DMS153 treated with DMSO at 0.1 percent for 48 hours (cell line): ENCODE data around the gene MBOAT2.
A peak's percentile ranks its signal among the peaks of the same experiment; 100 is the strongest.
"Not testable (repeated sequence)": the region's sequence is repeated elsewhere in the genome, so short reads cannot be mapped to it uniquely, and the experiment has no call there.

Source experiments
- DNase-seq: peaks from one replicate; lab custom pipeline; 2025; ENCODE audit not compliant: unreplicated experiment; lab: John Stamatoyannopoulos, UW

The MBOAT2 gene

GRCh38 chr2:8965216-8965969, 38.1 kb downstream of the MBOAT2 start:
- no peak for DNase-seq

DNA sequence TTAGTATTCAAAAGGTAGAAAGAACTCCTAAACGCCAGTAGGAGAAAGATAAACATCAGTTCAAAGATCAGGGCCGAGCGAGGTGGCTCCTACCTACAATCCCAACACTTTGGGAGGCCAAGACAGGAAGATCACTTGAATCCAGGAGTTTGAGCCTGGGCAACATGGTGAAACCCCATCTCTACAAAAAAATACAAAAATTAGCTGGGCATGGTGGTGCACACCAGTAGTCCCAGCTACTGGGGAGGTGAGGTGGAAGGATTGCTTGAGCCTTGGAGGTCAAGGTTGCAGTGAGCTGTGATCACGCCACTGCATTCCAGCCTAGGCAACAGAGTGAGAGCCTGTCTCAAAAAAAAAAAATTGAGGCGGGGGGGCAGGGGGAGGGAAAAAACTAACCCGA, 40.6 kb downstream of the MBOAT2 start:
- no peak for DNase-seq

- DNase-seq = no peak
These were observed 45.9 kb downstream of the MBOAT2 start for GRCh38 chr2:8957628-8958027.

- DNase-seq = no peak
These were observed 46.7 kb downstream of the MBOAT2 start for GRCh38 chr2:8956774-8957173.

GRCh38 chr2:8954990-8955389, 48.5 kb downstream of the MBOAT2 start:
- DNase-seq = no peak

GRCh38 chr2:8953525-8953924, 50.0 kb downstream of the MBOAT2 start:
- DNase-seq = no peak

DNA sequence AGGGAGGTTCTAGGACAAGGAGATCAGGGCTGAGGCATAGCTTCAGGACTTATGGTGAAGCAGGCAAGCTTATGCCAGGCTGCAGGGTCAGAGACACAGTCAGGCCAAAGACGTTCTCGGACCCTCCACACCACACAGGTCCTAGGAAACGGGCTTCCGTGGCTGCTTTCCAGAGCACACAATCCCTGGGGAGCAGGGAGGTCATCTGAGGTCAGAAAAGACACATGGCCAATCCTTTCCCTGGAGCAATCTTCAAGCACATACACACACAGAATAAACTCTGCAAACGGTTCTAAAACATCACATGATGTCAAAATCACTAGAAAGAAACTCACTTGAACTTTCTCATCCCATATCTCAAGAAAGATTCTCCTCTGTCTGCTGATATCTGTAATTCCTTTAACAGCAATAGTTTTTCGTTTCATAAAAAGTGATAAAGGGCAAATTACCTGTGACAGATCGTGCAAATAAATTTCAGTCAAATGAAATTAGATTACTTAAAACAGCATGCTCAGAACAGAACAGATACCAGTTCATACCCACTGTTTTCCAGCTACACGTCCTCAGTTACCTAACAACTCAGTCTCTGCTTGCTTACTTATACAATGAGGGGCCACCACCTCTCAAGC, 63.9 kb downstream of the MBOAT2 start:
- no peak for DNase-seq

DNA sequence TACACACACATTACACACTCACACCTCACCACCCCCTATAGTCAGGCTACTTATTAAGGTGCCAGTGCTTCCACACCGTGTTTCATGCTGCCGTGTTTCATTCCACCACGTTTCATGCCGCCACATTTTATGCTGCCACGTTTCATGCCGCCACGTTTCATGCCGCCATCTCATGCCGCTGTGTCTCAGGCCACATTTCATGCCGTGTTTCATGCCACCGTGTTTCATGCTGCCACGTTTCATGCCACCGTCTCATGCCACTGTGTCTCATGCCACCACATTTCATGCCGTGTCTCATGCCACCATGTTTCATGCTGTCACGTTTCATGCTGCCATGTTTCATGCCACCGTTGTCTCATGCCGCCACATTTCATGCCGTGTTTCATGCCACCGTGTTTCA, 65.1 kb downstream of the MBOAT2 start:
- no peak for DNase-seq

DNA sequence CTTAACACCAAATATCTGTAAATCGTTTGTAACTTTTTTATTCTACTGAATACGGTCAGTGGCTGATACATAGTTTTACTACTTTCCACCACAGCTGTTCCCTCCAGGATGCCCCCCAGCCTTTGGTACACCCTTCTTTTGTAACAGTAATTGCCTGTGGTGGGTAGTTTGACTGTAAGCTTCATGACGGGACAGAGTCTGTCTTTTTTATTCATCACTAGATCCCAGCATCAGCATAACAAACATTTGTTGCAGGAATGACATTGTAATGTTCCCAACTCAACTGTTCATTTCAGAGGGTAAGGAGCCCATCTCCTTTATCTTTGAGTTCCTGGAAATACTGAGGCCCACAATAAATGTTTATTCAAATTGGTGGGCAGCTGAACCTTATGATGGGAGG, 67.5 kb downstream of the MBOAT2 start:
- no peak for DNase-seq

- no peak for DNase-seq
These were observed 69.1 kb downstream of the MBOAT2 start for GRCh38 chr2:8934338-8934737.

- DNase-seq = no peak
These were observed 70.8 kb downstream of the MBOAT2 start for GRCh38 chr2:8932702-8933101.

DNA sequence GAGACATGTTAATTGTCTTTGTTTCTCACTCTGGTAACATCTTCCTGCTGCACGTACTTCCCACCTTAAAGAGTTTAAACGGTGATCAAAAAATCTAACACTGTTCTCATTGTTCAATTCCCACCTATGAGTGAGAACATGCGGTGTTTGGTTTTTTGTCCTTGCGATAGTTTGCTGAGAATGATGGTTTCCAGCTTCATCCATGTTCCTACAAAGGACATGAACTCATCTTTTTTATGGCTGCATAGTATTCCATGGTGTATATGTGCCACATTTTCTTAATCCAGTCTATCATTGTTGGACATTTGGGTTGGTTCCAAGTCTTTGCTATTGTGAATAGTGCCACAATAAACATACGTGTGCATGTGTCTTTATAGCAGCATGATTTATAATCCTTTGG, 73.3 kb downstream of the MBOAT2 start:
- DNase-seq = not testable (repeated sequence)

DNA sequence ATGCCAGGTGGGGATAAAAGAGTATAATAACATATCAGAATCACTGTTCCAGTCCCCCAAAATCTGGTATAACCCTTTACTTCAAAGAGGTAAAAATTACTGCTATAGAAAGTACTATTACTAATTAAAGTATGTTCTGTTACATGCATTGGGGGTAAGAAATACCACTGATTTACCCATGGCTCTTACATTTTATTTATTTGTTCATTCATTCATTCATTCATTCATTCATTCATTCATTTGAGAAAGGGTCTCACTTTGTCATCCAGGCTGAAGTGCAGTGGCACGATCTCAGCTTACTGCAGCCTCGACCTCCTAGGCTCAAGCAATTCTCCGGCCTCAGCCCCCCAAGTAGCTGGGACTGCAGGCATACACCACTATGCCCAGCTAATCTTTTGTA, 74.4 kb downstream of the MBOAT2 start:
- no peak for DNase-seq

GRCh38 chr2:8927510-8928455, 75.7 kb downstream of the MBOAT2 start:
- no peak for DNase-seq

GRCh38 chr2:8926356-8926755, 77.1 kb downstream of the MBOAT2 start:
- DNase-seq = no peak

- no peak for DNase-seq
These were observed 78.1 kb downstream of the MBOAT2 start for GRCh38 chr2:8925411-8925810.

- no peak for DNase-seq
These were observed 80.3 kb downstream of the MBOAT2 start for GRCh38 chr2:8923183-8923582.

GRCh38 chr2:8922431-8922830, 81.1 kb downstream of the MBOAT2 start:
- no peak for DNase-seq

GRCh38 chr2:8918412-8918811, 85.1 kb downstream of the MBOAT2 start:
- DNase-seq = peak; percentile 47

GRCh38 chr2:8915941-8916340, 87.5 kb downstream of the MBOAT2 start:
- no peak for DNase-seq

- DNase-seq = not testable (repeated sequence)
These were observed 89.7 kb downstream of the MBOAT2 start for GRCh38 chr2:8913767-8914166.
